Astrocyte of the cerebellum (primary cell): Measurements from ENCODE around the gene RMDN3.
A peak's percentile ranks its signal among the peaks of the same experiment; 100 is the strongest.

Experiments
- DNase-seq: peaks from one replicate; pipeline ENCODE4 v3.0.0-alpha.2; 2011; ENCODE audit warnings: low read depth
- H3K4me3 ChIP-seq: 2 replicates; pipeline ENCODE4 v1.5.1; 2011; ENCODE audit warnings: mild to moderate bottlenecking, low read depth, low read length, moderate library complexity
- CTCF ChIP-seq: IDR thresholded peaks from 2 replicates; pipeline ENCODE4 v1.5.1; 2012; ENCODE audit warnings: low read length, low read depth, moderate library complexity, mild to moderate bottlenecking; ENCODE audit errors: missing control alignments
- in situ Hi-C: cut with HindIII; loops from 2 replicates; pipeline ENCODE4 v1.10.0; 2017; ENCODE audit warnings: low sequenced_read_pairs

The RMDN3 gene

GRCh38 chr15:40714144-40714543, 40.9 kb downstream of the RMDN3 start:
- H3K4me3 ChIP-seq: no peak overlapping the region
- TF ChIP-seq CTCF: no peak
- DNase-seq: no peak
- in situ Hi-C loops: no loop called here

- H3K4me3 ChIP-seq: no peak overlapping the region
- in situ Hi-C loops: no loop called here
- no peak for DNase-seq
- TF ChIP-seq CTCF: no peak
Measured at GRCh38 chr15:40706121-40706520, 48.9 kb downstream of the RMDN3 start.

GRCh38 chr15:40702077-40702476, 53.0 kb downstream of the RMDN3 start:
- no peak overlapping the region for H3K4me3 ChIP-seq
- no peak for DNase-seq
- TF ChIP-seq CTCF: no peak
- in situ Hi-C loops: no loop called here

- TF ChIP-seq CTCF: no peak
- H3K4me3 ChIP-seq: no peak overlapping the region
- in situ Hi-C loops: no loop called here
- DNase-seq: no peak
Measured at GRCh38 chr15:40697916-40698315, 57.1 kb downstream of the RMDN3 start.

- DNase-seq: no peak
- in situ Hi-C loops: no loop called here
- H3K4me3 ChIP-seq: peak overlapping the region; percentile 90
- TF ChIP-seq CTCF: no peak
Measured at GRCh38 chr15:40696228-40696627, 58.8 kb downstream of the RMDN3 start.

GRCh38 chr15:40695469-40695890, 59.6 kb downstream of the RMDN3 start:
- no peak for DNase-seq
- TF ChIP-seq CTCF: no peak
- in situ Hi-C loops: no loop called here
- peak overlapping the region; percentile 90 for H3K4me3 ChIP-seq

GRCh38 chr15:40694688-40695468, 60.2 kb downstream of the RMDN3 start, which contains the start of gene RAD51:
TSS of gene RAD51 (plus strand) at chr15:40695174. CDS start at chr15:40698759, 3,585 bp downstream.
- TF ChIP-seq CTCF: no peak
- DNase-seq: peak; percentile 86
- peak within 1 kb of the TSS; percentile 90 for H3K4me3 ChIP-seq
- in situ Hi-C loops: no loop called here
